Measurements from ENCODE around the gene PTPRO. TPM values are rescaled to one million over a fixed set of nuclear protein-coding genes. Genes with fewer than 3 reads are reported as not detected.

PTPRO gene
- total RNA-seq, 4 donors from 2014 or later, result 1.5 to 15.3 (median 8.0) TPM

GRCh38 chr12:15407025-15407424 is 84.7 kb downstream of the PTPRO start:
- H3K27ac ChIP-seq, result no peak overlapping the region
- no peak overlapping the region for H3K4me3 ChIP-seq
- intact Hi-C loops (cut with DNase I; ENCODE audit: low total_unique reads), result no loop called here
- no peaks in the 10 kb centered on the region for H3K4me1 ChIP-seq
- H3K9me3 ChIP-seq, result no peaks in the 10 kb centered on the region
- no peak for TF ChIP-seq POLR2A (IDR thresholded peaks at IDR 0.05)
- TF ChIP-seq, protein P1, sequence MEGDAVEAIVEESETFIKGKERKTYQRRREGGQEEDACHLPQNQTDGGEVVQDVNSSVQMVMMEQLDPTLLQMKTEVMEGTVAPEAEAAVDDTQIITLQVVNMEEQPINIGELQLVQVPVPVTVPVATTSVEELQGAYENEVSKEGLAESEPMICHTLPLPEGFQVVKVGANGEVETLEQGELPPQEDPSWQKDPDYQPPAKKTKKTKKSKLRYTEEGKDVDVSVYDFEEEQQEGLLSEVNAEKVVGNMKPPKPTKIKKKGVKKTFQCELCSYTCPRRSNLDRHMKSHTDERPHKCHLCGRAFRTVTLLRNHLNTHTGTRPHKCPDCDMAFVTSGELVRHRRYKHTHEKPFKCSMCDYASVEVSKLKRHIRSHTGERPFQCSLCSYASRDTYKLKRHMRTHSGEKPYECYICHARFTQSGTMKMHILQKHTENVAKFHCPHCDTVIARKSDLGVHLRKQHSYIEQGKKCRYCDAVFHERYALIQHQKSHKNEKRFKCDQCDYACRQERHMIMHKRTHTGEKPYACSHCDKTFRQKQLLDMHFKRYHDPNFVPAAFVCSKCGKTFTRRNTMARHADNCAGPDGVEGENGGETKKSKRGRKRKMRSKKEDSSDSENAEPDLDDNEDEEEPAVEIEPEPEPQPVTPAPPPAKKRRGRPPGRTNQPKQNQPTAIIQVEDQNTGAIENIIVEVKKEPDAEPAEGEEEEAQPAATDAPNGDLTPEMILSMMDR (IDR thresholded peaks at IDR 0.05), result no peak
- DNase-seq, result no peak
- H3K36me3 ChIP-seq, result no peaks in the 10 kb centered on the region
- H3K27me3 ChIP-seq, result no peaks in the 10 kb centered on the region

- Histone ChIP-seq H3K4me3 (no peak overlapping the region), H3K27me3 (no peaks in the 10 kb centered on the region), H3K9me3 (no peaks in the 10 kb centered on the region), H3K27ac (no peak overlapping the region), H3K4me1 (no peaks in the 10 kb centered on the region), H3K36me3 (no peaks in the 10 kb centered on the region)
- DNase-seq, result no peak
- intact Hi-C loops (cut with DNase I; ENCODE audit: low total_unique reads), result no loop called here
- TF ChIP-seq POLR2A (IDR thresholded peaks at IDR 0.05), result no peak
- TF ChIP-seq, protein P1 (IDR thresholded peaks at IDR 0.05), result no peak
These were observed 89.5 kb downstream of the PTPRO start for GRCh38 chr12:15411842-15412241.

- DNase-seq, result no peak
These were observed 95.4 kb downstream of the PTPRO start for GRCh38 chr12:15417691-15418090.

DNA sequence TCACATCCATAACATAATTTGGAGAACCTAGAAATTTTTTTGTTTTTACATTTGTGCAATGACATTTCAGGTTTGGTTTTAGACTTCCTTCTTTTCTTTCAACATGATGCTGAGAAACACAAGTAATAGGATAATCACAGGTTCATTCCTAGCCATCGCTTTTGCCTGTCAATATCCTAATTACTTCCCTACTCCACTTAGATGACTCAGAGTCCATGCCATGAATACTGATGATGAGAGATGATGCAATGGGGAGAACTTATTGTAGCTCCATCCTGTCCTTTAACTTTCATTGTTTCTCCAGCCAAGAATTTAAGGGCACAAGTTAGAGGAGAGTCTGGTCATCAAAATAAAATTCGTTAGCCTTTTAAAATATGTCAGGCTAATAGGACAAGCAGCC is 101.3 kb downstream of the PTPRO start:
- Histone ChIP-seq H3K4me1 (no peaks in the 10 kb centered on the region), H3K36me3 (no peaks in the 10 kb centered on the region), H3K4me3 (no peak overlapping the region), H3K27me3 (no peaks in the 10 kb centered on the region), H3K9me3 (no peaks in the 10 kb centered on the region), H3K27ac (no peak overlapping the region)
- TF ChIP-seq, protein P1 (IDR thresholded peaks at IDR 0.05), result no peak
- no peak for TF ChIP-seq POLR2A (IDR thresholded peaks at IDR 0.05)
- intact Hi-C loops (cut with DNase I; ENCODE audit: low total_unique reads), result no loop called here
- DNase-seq, result no peak

More at GRCh38 chr12:15417691-15418090, 95.4 kb downstream of the PTPRO start:
- Histone ChIP-seq H3K36me3 (no peaks in the 10 kb centered on the region), H3K4me1 (no peaks in the 10 kb centered on the region), H3K27ac (no peak overlapping the region), H3K9me3 (no peaks in the 10 kb centered on the region), H3K27me3 (no peaks in the 10 kb centered on the region), H3K4me3 (no peak overlapping the region)
- TF ChIP-seq, protein P1 (IDR thresholded peaks at IDR 0.05), result no peak
- no peak for TF ChIP-seq POLR2A (IDR thresholded peaks at IDR 0.05)
- intact Hi-C loops (cut with DNase I; ENCODE audit: low total_unique reads), result no loop called here

GRCh38 chr12:15427913-15428312 is 105.6 kb downstream of the PTPRO start:
- Histone ChIP-seq H3K27ac (no peak overlapping the region), H3K27me3 (no peaks in the 10 kb centered on the region), H3K9me3 (no peaks in the 10 kb centered on the region), H3K4me1 (no peaks in the 10 kb centered on the region), H3K36me3 (no peaks in the 10 kb centered on the region), H3K4me3 (no peak overlapping the region)
- TF ChIP-seq POLR2A (IDR thresholded peaks at IDR 0.05), result no peak
- TF ChIP-seq, protein P1 (IDR thresholded peaks at IDR 0.05), result no peak
- no peak for DNase-seq
- intact Hi-C loops (cut with DNase I; ENCODE audit: low total_unique reads), result no loop called here
